HL-60 (cell line): ENCODE results near the gene PRAMEF20.

Experiments
- CTCF ChIP-seq: IDR thresholded peaks from one replicate; pipeline ENCODE4 v1.5.1; 2011; ENCODE audit warnings: low read length, control low read depth, inconsistent platforms; ENCODE audit not compliant: insufficient read depth
- POLR2AphosphoS5 ChIP-seq: IDR thresholded peaks from 2 replicates; pipeline ENCODE4 v1.6.1; 2012; ENCODE audit warnings: low read depth

GRCh38 chr1:13462682-13463081 lies 52.4 kb downstream of the PRAMEF20 start:
- no peak for TF ChIP-seq CTCF
- TF ChIP-seq POLR2AphosphoS5, result no peak
